HG03039 (cell line): Measurements from ENCODE around the gene DVL3.

ENCODE experiments used
- ATAC-seq: cut with Tn5 transposase; IDR thresholded peaks from one replicate; pipeline ENCODE4 v1.9.1; 2021; ENCODE audit warnings: mild to moderate bottlenecking, moderate library complexity; ENCODE audit not compliant: unreplicated experiment

DVL3 gene

DNA sequence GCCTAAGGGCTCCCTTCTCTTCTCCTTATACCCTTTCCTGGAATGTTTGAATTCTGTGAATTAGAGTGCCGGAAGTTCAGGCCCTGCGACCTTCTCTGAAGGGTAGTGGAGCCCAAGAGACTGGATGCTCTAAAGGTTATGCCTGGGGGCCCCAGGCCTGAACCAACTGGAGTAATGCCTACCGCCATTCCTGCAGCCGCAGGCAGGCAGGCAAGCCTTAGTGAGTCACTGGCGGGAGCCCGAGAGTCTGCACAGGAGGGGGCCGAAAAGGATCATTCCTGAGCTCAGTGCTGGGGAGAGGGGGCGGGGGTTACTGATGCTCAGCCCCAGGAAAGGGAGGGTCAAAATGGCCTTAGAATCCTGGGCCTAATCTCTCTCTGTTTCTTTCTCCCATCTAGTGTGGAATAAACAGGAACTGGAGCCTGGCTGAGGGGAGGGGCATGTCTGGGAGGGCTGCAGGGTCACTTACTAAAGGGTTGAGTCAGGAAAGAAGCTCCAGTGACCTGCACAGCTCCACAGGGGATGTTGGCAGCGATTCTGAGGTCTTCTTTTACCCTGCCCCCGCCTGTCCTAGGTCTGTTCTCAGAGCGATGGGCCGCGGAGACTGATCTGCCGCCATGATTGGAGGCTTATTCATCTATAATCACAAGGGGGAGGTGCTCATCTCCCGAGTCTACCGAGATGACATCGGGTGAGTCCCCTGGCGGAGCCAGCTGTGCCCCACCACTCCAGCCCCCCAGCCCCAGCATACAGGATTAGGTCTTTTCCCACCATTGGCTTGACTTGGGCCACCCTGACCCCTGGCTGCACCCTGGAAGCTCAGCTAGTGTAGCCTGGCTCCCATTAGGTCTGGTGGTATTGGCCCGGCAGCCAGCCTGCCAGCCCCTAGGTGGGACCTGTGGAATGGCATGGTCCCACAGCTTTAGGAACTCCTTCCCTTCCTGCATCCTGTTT, 21.5 kb downstream of the DVL3 start:
- ATAC-seq: no peak

DNA sequence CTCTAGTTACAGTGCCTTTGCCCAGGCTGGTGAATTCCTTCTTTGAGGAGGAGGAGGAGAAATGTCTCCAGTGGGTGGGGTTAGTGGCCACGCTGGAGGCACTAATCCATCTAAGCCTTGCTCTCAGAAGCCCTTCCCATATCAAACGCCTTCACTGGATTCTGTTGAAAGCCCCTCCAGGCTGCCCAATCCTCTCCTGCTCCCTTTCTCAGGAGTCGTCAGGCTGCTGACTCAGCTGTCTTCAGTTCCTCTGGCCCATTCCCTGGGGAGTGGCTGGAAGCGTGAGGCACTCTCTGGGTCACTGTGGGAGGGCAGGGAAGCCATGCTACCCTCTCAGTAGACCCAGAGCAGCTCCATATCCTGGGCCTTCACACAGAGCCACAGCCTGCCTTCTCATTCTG, 22.2 kb downstream of the DVL3 start:
- no peak for ATAC-seq

DNA sequence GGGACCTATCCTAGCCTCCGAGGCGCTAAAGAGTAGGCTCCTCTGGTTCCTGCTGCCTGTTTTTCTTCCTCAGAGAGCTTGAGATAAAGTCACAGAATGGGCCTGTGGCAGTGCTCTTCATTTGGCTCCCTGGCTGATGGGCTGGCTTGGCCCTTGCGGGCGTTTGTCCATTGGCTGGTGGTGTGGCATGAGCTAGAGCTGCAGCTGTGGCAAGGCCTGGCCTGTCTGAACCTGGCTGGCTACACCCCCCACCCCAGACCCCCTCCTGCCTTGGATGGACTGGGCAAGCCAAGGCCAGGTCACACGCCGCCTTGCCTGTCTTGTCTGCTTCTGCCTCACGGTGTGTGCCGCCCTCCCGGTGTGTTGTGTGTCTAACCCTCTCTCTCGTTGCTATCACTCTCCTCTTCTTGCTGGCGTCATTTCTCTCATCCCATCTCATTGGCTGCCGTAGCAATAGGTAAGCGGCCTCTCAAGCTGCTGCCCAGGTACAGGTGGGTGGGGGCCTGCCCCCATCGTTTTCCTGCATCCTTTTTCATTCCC, 22.7 kb downstream of the DVL3 start:
- no peak for ATAC-seq

DNA sequence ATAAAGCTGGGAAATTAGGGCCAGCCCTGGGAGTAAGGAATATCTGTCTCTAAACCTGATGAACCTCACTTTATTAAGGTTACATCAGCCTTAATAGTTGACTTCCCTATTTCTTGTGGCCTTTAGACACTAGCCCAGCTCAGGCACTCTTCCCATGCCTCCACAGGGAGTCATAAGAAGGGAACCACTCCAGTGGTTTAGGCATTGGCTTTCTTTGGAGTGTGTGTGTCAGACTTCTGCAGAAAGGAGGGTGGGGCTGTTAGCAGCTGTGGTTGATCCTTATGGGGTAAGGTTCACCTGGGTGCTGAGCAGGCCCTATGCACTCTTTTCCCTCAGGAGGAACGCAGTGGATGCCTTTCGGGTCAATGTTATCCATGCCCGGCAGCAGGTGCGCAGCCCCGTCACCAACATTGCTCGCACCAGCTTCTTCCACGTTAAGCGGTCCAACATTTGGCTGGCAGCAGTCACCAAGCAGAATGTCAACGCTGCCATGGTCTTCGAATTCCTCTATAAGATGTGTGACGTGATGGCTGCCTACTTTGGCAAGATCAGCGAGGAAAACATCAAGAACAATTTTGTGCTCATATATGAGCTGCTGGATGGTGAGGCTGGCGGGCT, 23.5 kb downstream of the DVL3 start:
- no peak for ATAC-seq

DNA sequence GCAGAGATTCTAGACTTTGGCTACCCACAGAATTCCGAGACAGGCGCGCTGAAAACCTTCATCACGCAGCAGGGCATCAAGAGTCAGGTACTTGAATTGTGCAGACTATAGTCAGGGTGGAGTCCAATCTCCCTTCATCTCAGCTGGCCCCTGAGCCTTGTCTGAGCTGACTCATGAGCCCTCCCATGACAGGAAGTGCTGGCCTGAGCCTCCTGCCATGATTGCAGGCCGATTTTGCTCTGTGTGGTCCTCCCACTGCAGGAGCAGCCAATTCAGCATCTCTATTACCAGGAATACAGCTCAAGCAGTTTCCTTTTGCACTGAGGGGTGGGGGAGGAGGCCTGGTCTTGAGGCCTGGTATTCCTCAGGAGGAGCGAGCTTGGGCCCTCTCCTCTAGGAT, 25.0 kb downstream of the DVL3 start:
- ATAC-seq: no peak

DNA sequence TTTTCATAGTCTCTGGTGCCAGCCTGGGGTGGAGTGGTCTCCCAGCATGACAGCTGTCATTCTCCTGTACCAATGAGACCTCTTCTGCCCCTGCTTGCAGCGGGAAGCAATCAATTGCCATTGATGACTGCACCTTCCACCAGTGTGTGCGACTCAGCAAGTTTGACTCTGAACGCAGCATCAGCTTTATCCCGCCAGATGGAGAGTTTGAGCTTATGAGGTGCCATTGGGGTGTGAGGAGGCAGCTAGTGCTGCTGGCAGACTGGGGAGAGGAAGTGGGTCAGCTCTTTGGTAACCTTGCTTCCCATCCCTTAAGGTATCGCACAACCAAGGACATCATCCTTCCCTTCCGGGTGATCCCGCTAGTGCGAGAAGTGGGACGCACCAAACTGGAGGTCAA, 26.4 kb downstream of the DVL3 start:
- no peak for ATAC-seq

DNA sequence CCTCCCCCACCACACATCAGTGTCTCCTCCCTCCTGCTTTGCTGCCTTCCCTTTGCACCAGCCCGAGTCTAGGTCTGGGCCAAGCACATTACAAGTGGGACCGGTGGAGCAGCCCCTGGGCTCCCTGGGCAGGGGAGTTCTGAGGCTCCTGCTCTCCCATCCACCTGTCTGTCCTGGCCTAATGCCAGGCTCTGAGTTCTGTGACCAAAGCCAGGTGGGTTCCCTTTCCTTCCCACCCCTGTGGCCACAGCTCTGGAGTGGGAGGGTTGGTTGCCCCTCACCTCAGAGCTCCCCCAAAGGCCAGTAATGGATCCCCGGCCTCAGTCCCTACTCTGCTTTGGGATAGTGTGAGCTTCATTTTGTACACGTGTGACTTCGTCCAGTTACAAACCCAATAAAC, 28.5 kb downstream of the DVL3 start:
- no peak for ATAC-seq

DNA sequence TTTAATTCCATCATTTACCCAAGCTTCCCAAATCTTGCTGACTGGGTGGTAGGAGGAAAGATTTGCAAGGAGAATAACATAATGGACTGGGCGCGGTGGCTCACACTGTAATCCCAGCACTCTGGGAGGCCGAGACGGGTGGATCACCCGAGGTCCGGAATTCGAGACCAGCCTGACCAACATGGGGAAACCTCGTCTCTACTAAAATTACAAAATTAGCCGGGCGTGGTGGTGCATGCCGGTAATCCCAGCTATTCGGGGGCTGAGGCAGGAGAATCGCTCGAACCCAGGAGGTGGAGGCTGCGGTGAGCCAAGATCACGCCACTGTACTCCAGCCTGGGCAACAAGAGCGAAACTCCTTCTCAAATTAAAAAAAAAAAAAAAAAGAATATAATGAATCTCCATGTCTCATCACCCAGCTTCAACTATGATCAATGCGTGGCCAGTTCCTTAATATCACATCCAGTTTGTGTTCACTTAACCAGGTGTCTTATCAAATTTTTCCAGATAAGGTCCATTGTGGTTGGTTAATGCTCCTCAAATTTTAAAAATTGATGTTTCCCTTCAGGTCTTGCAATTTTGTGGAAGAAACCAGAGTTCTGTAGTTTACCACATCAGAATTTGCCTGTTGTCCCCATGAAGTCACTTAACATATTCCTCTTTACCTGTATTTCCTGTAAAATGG, 29.5 kb downstream of the DVL3 start:
- ATAC-seq: no peak

DNA sequence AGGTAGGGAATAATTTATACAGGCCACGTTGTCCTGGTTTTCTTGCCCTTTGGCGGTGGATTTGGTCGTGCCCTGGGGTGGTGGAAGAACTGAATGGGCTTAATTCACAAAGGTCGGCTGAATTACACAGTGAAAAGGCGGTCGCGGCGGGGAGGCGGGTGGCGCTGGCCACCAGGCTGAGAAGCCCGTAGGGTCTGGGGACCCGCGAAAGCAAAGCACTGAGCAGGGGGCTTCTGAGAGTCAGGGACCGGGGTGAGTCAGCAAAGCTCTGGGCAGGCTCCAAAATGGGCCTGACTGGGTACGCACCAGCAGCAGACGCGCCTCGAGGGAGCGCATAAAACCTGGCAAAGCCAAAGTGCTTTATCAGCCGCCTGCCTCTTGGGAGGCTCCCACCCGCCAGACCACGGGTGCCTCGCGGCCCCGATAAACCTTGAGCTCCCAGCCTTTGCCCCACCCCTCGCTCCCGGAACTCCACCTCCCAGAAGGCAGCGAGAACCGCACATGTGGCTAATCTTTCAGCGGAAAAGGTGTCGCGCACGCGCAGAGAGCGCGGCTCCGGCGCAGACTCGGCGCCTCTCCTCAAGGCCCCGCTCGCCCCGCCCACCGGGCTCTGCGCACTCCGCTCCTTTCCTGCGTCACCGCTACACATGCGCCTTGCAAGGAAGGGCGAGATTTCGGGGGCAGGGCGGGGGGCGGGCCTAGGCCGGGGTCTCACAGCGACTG, 30.4 kb downstream of the DVL3 start:
- peak; percentile 83 for ATAC-seq

DNA sequence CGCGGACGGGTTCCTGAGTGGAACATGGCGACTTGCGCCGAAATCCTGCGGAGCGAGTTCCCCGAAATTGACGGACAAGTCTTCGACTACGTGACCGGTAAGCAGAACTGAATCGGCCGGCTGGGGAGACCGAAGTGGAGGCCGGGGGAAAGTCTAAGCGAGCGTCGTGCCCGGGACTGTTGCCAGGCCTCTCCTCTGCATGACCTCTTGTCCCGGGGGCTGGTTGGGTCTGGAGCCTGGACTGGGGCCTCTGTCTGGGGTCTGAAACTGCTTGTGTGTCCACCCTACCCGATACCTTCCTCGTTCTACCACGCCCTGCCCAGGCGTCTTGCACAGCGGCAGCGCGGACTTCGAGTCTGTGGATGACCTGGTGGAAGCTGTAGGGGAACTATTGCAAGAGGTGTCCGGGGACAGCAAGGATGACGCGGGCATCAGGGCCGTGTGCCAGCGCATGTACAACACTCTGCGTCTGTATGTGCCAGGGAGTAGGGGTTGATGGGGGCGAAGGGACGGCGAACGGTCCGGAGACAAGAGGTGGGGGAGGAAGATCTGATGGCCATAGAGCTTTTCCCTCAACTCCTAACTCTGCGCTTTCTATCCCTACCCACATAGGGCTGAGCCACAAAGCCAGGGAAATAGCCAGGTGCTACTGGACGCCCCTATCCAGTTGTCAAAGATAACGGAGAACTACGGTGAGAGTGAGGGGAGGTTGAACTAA, 31.2 kb downstream of the DVL3 start, which contains the start of gene ABCF3:
TSS of gene ABCF3 (plus strand) at position 16 of the 718 bp plus-strand sequence. CDS start at position 25, 9 bp downstream.
- ATAC-seq: peak; percentile 9

DNA sequence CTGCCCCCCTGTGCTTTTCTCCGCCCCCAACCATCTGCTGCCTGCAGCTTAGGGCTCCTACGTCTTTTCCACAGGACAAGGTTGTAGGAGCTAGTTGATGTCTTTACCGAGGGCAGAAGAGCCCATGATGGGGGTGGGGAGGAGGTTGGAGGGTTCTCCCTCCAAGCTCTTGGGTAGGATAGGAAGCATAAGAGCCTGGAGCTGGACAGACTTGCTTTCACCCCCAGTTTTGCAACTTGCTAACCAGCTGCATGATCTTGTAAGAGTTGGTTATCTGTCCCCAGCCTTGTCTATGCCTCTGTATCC, 31.7 kb downstream of the DVL3 start:
- no peak for ATAC-seq

DNA sequence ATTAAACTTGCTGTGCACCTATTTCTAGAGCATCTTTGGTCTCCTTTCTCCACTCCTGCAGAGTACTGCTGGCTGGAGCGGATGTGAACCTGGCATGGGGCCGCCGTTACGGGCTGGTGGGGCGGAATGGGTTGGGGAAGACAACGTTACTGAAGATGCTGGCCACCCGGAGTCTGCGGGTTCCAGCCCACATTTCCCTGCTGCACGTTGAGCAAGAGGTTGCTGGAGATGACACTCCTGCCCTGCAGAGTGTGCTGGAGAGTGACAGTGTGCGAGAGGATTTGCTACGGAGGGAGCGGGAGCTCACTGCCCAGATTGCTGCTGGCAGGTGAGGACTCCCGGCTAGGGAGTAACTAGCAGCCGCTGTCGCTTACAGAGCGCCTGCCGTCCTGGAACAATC, 32.9 kb downstream of the DVL3 start:
- no peak for ATAC-seq

DNA sequence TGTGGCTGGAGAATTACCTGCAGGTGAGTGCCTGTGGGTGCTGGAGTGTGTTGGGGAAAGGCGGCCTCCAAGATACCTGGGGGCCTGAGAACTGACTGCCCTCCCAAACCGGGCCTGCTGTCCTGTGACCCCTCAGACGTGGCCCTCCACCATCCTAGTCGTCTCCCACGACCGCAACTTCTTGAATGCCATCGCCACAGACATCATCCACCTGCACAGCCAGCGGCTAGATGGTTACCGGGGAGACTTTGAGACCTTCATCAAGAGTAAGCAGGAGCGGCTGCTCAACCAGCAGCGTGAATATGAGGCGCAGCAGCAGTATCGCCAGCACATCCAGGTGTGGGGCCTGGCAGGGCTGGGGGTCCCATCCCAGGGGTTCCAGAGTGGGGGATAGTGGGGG, 34.2 kb downstream of the DVL3 start:
- no peak for ATAC-seq

DNA sequence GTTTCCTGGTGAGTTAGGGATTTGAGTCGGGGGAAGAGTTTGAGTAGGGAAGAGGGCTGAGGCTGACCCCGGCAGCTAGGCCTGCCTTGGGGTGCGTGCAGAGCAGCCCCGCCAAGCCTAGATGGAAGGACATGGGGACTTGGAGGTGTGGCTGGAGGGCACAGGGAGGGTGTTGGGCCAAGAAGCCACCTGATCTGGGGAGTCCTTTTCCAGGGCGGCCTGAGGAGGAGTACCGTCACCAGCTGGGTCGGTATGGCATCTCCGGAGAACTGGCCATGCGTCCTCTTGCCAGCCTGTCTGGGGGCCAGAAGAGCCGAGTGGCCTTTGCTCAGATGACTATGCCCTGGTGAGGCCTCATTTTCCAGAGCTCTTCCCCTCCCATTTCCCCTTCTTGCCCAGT, 37.7 kb downstream of the DVL3 start:
- no peak for ATAC-seq

DNA sequence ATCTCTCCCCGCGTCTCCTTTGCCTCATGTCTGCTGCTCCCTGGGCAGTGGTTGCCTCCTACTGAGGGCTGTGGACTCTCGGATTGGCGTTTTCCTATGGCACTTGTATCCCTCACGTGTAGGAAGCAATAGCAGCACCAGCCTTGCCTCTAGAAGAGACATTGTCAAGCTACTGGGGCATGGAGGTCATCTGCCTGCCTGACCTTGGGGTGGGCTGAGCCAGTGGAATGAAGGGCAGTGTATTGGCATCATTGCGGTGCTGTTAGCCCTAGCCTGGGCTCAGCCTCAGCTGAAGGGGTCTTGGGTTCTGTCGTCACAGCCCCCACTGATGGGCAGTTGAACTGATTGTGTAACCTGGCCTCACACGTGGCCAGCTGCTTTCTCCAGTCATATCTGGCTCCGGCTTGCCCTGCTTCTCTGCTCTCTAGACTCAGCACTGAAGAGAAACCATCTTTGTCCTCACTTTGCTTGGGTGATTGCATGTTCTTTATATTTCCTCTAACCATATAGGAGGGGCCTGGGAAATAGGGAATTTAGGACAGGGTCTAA, 38.9 kb downstream of the DVL3 start:
- ATAC-seq: no peak

DNA sequence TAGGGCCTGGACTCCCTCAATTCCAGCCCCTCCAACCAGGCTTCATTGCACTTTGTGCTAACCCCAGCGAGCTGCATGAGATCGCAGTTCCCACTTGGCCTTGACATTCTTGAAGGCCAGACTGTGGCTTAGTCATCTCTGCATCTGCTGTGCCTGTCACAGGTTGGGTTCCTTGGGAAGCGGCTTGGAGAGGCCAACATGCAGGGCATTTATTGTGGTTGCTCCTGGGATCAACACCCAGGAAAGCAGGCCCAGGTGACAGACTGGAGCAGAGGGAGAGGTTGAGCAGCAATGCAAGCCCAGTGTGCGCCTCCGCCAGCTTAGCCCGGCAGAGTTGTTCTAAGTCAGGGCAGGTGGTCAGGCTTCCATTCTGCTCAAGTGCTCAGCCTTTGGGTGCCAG, 41.4 kb downstream of the DVL3 start:
- no peak for ATAC-seq

DNA sequence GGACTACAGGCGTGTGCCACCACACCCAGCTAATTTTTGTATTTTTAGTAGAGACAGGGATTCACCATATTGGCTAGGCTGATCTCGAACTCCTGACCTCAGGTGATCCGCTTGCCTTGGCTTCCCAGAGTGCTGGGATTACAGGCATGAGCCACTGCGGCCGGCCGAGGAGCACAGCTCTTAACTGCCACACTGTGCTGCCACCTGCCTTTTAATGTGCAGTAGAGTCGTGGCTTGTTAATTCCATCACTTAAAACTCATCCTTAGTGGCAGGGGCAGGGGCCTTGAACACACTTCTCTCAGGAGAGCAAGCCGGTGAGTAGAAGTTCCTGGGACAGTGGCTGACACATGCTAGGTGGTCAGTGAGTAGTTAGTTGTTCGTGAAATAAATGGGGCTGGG, 43.3 kb downstream of the DVL3 start:
- no peak for ATAC-seq

DNA sequence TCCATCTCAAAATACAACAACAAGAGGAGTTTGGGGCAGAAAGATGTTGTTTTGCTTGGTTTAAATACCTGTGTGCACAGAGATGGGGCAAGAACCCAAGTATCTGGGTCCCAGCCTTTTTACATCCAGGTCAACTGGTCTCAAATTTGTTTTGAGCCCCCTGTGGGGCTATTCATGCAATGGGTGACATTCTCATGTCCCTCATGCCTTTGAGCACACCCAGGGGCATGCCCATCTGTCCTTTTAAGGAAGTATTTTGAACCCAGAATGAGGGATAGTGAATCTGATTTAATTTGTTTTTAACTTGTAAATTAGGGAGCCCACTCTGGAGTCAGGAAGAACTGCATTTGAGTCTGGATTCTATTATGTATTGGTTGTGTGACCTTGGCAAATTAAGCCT, 45.6 kb downstream of the DVL3 start:
- no peak for ATAC-seq

DNA sequence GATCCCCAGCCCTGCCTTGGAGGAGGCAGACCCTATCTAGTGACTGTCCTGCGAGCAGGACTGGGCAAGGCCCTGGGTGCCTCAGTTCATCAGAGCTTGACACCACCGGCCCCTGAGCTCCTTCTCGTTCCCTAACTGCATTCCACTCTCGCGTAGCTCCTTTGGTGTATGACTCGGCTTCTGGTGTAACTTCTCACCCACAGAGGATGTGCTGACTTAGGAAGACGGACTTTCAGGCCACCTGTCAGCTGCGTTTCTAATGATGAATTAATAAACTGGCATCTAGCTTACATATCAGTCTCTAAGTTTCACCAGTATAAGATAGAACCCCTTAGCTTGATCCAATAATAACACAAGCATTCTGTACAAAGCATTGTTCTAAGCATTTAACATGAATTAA, 48.3 kb downstream of the DVL3 start:
- ATAC-seq: no peak
